Endothelial cell of umbilical vein (primary cell): ENCODE data around the gene PTPRE. TPM values are rescaled to one million over a fixed set of nuclear protein-coding genes. Genes with fewer than 3 reads are reported as not detected.

ENCODE experiments used
- BruUV-seq: library from RNA; stranded (reverse); fragments of 400-500 nt; replicated peaks from 2 replicates; lab custom pipeline; 2021; lab: Mats Ljungman, UMichigan
- CTCF ChIA-PET: fragments of 300-600, 350-600 bp; sonication (Branson Sonifier 250); formaldehyde crosslinking; loops from one replicate; lab custom pipeline; 2021; ENCODE audit warnings: antibody characterized with exemption, inconsistent platforms; lab: Charles Lee
- POLR2A ChIA-PET: fragments of 300-600, 350-600 bp; sonication (Branson Sonifier 250); formaldehyde crosslinking; loops from one replicate; lab custom pipeline; 2021; ENCODE audit warnings: antibody characterized with exemption, inconsistent platforms; lab: Charles Lee
- DNase-seq: peaks from one replicate; pipeline ENCODE4 v3.0.0-alpha.2; 2011; ENCODE audit warnings: low read depth, low spot score
- FAIRE-seq: peaks from 2 replicates; lab custom pipeline; 2011; peaks lifted over from hg19 to GRCh38; lab: Jason Lieb, UNC
- H2AFZ ChIP-seq: 2 replicates; pipeline ENCODE4 v1.6.0; 2012; ENCODE audit warnings: low read depth, low read length, control low read depth, inconsistent platforms
- H3K27ac ChIP-seq: 2 replicates; pipeline ENCODE4 v1.5.1; 2011; ENCODE audit warnings: low read depth, mild to moderate bottlenecking, control low read depth, low read length, moderate library complexity; ENCODE audit not compliant: insufficient read depth
- H3K27me3 ChIP-seq, 2 experiments: 2 replicates each; pipeline versions ENCODE4 v1.6.0 to v1.6.1; 2011; ENCODE audit warnings: low read length in 2 of 2, mixed read lengths in 1 of 2; ENCODE audit not compliant: control insufficient read depth in 2 of 2, insufficient read depth in 2 of 2
- H3K36me3 ChIP-seq, 2 experiments: 2 replicates in 1 of 2; 3 replicates in 1 of 2; pipeline ENCODE4 v1.5.1; 2011; ENCODE audit warnings: low read length in 2 of 2, mild to moderate bottlenecking in 1 of 2, moderate library complexity in 1 of 2; ENCODE audit not compliant: control insufficient read depth in 2 of 2, insufficient read depth in 2 of 2; ENCODE audit errors: extremely low read depth in 1 of 2
- H3K4me1 ChIP-seq: 3 replicates; pipeline ENCODE4 v1.5.1; 2011; ENCODE audit warnings: mild to moderate bottlenecking, low read length; ENCODE audit not compliant: control insufficient read depth, insufficient read depth; ENCODE audit errors: extremely low read depth
- H3K4me2 ChIP-seq: 2 replicates; pipeline ENCODE4 v1.6.1; 2011; ENCODE audit warnings: low read length, control low read depth, mixed read lengths; ENCODE audit not compliant: insufficient read depth
- H3K4me3 ChIP-seq, 3 experiments: fragments of 200-600 bp in 1 of 3; sonication (generic), shearing (Covaris generic) in 1 of 3; replicated peaks in 1 of 3; 2 replicates each; pipeline ENCODE4 v1.5.1; 2011 to 2016; ENCODE audit warnings: control low read depth in 3 of 3, low read length in 3 of 3, mild to moderate bottlenecking in 2 of 3, inconsistent platforms in 1 of 3, low read depth in 1 of 3, moderate library complexity in 1 of 3; ENCODE audit not compliant: insufficient read depth in 1 of 3
- H3K79me2 ChIP-seq: 2 replicates; pipeline ENCODE4 v1.6.0; 2012; ENCODE audit warnings: low read length, inconsistent platforms; ENCODE audit not compliant: control insufficient read depth, insufficient read depth
- H3K9ac ChIP-seq: replicated peaks from 2 replicates; pipeline ENCODE3; 2011; ENCODE audit warnings: low read length, control low read depth; ENCODE audit not compliant: insufficient read depth; ENCODE audit errors: extremely low read depth
- H3K9me1 ChIP-seq: replicated peaks from 3 replicates; pipeline ENCODE4 v1.6.0; 2011; ENCODE audit warnings: mild to moderate bottlenecking, low read length; ENCODE audit not compliant: control insufficient read depth, insufficient read depth; ENCODE audit errors: extremely low read depth
- H3K9me3 ChIP-seq: replicated peaks from 2 replicates; pipeline ENCODE4 v1.5.1; 2012; ENCODE audit warnings: low read length, inconsistent platforms; ENCODE audit not compliant: control insufficient read depth, insufficient read depth
- H4K20me1 ChIP-seq: replicated peaks from 2 replicates; pipeline ENCODE3; 2011; ENCODE audit warnings: mild to moderate bottlenecking, low read length; ENCODE audit not compliant: control insufficient read depth, insufficient read depth; ENCODE audit errors: extremely low read depth
- EZH2 ChIP-seq: IDR thresholded peaks from 2 replicates; pipeline ENCODE4 v1.6.1; 2012; ENCODE audit warnings: borderline replicate concordance, low read depth, mild to moderate bottlenecking, moderate library complexity, low read length, inconsistent platforms; ENCODE audit not compliant: severe bottlenecking
- FOS ChIP-seq: IDR thresholded peaks from 2 replicates; pipeline ENCODE4 v1.6.1; 2011; ENCODE audit warnings: mild to moderate bottlenecking, low read length, moderate library complexity, borderline replicate concordance; ENCODE audit not compliant: insufficient read depth
- GATA2 ChIP-seq: IDR thresholded peaks from 2 replicates; pipeline ENCODE4 v1.7.0; 2011; ENCODE audit warnings: low read depth, mild to moderate bottlenecking, moderate library complexity, mixed read lengths, low read length; ENCODE audit not compliant: insufficient read length, insufficient read depth
- JUN ChIP-seq: IDR thresholded peaks from 2 replicates; pipeline ENCODE4 v1.6.1; 2011; ENCODE audit warnings: borderline replicate concordance, low read depth; ENCODE audit not compliant: insufficient read length, insufficient read depth
- MYC ChIP-seq: IDR thresholded peaks from one replicate; pipeline ENCODE4 v1.6.1; 2011; ENCODE audit warnings: mild to moderate bottlenecking, low read depth, low read length
- POLR2A ChIP-seq: IDR thresholded peaks from 2 replicates; pipeline ENCODE4 v1.6.1; 2012; ENCODE audit warnings: low read depth, mild to moderate bottlenecking, control low read depth, low read length
- POLR2AphosphoS5 ChIP-seq: IDR thresholded peaks from 2 replicates; pipeline ENCODE4 v1.6.1; 2012; ENCODE audit warnings: low read depth, mild to moderate bottlenecking, control low read depth, low read length, moderate library complexity; ENCODE audit not compliant: insufficient read depth
- dilution Hi-C: fragments of 300-500 bp; cut with MboI; formaldehyde crosslinking; loops from one replicate; pipeline ENCODE4 v1.15.0; 2019; ENCODE audit warnings: low sequenced_read_pairs; ENCODE audit not compliant: extremely low pct_ligation_motif_present
- intact Hi-C: fragments of 100-400 bp; cut with micrococcal nuclease; formaldehyde crosslinking; loops from one replicate; pipeline ENCODE4 v1.10.0; 2022
- polyA plus RNA-seq, 4 experiments: library from polyadenylated mRNA; depleted of rRNA in 3 of 4; stranded (reverse) in 3 of 4; unstranded in 1 of 4; fragments of >200 nt; gene quantifications; 2 replicates each; pipeline versions ENCODE4 v1.2.1 to v1.2.3, GENCODE V29; 2011 to 2012; ENCODE audit warnings: missing spikeins in 1 of 4
- total RNA-seq: library from RNA; stranded (reverse); gene quantifications from 2 replicates; pipeline ENCODE4 v1.2.3, GENCODE V29; 2021
- TF ChIP-seq, protein P1 (sequence below): IDR thresholded peaks from 2 replicates; pipeline ENCODE4 v1.6.1; 2011; ENCODE audit not compliant: insufficient read depth, insufficient read length
- TF ChIP-seq, protein P2 (sequence below), 2 donors: IDR thresholded peaks; 1 replicate in 1 of 2; 2 replicates in 1 of 2; pipeline ENCODE4 v1.5.1; 2011; ENCODE audit warnings: low read length in 2 of 2, mild to moderate bottlenecking in 2 of 2, moderate library complexity in 2 of 2, control low read depth in 1 of 2, inconsistent platforms in 1 of 2, low read depth in 1 of 2; ENCODE audit not compliant: insufficient read depth in 1 of 2; ENCODE audit errors: extremely low read depth in 1 of 2

The PTPRE gene
- total and polyA plus RNA-seq, 2 donors (not counting 3 experiments of a cell fraction or from before 2014, with no cell fraction given) = 37.3 to 116 TPM

DNA sequence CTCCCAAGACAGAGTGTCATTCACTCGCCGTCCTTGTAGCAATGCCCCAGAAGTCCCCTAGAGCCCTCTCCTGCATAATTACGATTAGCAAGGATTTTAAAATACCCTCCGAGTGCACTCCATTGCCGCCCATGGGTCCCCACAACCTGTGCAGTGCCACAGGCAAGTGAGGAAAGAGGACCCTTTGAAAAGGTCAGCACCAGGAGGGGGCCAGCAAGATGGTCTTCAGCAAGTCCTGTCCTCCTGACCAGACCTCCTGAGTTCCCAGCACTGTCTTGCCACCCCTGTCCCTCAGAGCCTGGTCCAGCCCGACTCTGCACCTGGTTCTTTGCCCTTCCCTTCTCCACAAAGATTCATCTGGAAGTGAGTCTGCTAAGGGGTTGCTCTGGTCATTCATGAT, 46.3 kb upstream of the PTPRE start:
- H3K4me1 ChIP-seq = no peaks in the 10 kb centered on the region
- CTCF ChIA-PET = no interaction called here
- H3K79me2 ChIP-seq = no peaks in the 10 kb centered on the region
- no peak overlapping the region for H3K4me3 ChIP-seq
- BruUV-seq = no TSS peak
- no peak overlapping the region for H2AFZ ChIP-seq
- FAIRE-seq (no peak), DNase-seq (no peak)
- dilution Hi-C loops = no loop called here
- H3K4me2 ChIP-seq = no peak overlapping the region
- no peaks in the 10 kb centered on the region for H4K20me1 ChIP-seq
- H3K27me3 ChIP-seq = no peaks in the 10 kb centered on the region
- TF ChIP-seq FOS (no peak), MYC (no peak), JUN (no peak), POLR2AphosphoS5 (no peak), POLR2A (no peak), GATA2 (no peak), EZH2 (no peak)
- TF ChIP-seq, protein P1, sequence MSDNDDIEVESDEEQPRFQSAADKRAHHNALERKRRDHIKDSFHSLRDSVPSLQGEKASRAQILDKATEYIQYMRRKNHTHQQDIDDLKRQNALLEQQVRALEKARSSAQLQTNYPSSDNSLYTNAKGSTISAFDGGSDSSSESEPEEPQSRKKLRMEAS = no peak
- TF ChIP-seq, protein P2, sequence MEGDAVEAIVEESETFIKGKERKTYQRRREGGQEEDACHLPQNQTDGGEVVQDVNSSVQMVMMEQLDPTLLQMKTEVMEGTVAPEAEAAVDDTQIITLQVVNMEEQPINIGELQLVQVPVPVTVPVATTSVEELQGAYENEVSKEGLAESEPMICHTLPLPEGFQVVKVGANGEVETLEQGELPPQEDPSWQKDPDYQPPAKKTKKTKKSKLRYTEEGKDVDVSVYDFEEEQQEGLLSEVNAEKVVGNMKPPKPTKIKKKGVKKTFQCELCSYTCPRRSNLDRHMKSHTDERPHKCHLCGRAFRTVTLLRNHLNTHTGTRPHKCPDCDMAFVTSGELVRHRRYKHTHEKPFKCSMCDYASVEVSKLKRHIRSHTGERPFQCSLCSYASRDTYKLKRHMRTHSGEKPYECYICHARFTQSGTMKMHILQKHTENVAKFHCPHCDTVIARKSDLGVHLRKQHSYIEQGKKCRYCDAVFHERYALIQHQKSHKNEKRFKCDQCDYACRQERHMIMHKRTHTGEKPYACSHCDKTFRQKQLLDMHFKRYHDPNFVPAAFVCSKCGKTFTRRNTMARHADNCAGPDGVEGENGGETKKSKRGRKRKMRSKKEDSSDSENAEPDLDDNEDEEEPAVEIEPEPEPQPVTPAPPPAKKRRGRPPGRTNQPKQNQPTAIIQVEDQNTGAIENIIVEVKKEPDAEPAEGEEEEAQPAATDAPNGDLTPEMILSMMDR (IDR thresholded peaks at IDR 0.05; ENCODE audit: extremely low read depth in 1 of 2, insufficient read depth in 1 of 2, low read depth in 1 of 2, low read length in 2 of 2) = no peak
- H3K9me3 ChIP-seq = no peaks in the 10 kb centered on the region
- intact Hi-C loops = no loop called here
- H3K9ac ChIP-seq = no peak overlapping the region
- H3K9me1 ChIP-seq = no peaks in the 10 kb centered on the region
- POLR2A ChIA-PET = no interaction called here
- H3K36me3 ChIP-seq = no peaks in the 10 kb centered on the region
- no peak overlapping the region for H3K27ac ChIP-seq
